NCI-H526 (cell line): ENCODE measurements around the gene THBS3.
"Not testable (repeated sequence)": the region's sequence is repeated elsewhere in the genome, so short reads cannot be mapped to it uniquely, and the experiment has no call there.

Experiments
- DNase-seq, 2 experiments: peaks; one replicate each; lab custom pipeline; 2025; lab: John Stamatoyannopoulos, UW

Gene THBS3

DNA sequence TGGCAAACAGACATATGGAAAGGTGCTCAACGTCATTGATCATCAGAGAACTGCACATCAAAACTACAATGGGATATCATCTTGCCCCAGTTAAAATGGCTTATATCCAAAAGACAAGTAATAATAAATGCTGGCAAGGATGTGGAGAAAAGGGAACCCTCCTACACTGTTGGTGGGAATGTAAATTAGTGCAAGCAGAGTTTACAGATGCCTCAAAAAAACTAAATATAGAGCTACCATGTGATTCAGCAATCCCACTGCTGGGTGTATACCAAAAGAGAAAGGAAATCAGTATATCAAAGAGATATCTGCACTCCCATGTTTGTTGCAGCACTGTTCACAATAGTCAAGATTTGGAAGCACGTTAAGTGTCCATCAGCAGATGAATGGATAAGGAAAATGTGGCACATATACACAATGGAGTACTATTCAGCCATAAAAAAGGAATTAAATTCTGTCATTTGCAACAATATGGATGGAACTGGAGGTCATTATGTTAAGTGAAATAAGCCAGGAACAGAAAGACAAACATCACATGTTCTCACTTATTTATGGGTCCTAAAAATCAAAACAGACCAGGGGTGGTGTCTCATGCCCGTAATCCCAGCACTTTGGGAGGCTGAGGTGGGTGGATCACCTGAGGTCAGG, 51.6 kb downstream of the THBS3 start:
- DNase-seq: not testable (repeated sequence)
